Measurements from ENCODE around the gene THEMIS2. TPM values are rescaled to one million over a fixed set of nuclear protein-coding genes. Genes with fewer than 3 reads are reported as not detected.

THEMIS2 gene
- total RNA-seq, 2 experiments from 2014 or later: 4.1 to 20.3 TPM

DNA sequence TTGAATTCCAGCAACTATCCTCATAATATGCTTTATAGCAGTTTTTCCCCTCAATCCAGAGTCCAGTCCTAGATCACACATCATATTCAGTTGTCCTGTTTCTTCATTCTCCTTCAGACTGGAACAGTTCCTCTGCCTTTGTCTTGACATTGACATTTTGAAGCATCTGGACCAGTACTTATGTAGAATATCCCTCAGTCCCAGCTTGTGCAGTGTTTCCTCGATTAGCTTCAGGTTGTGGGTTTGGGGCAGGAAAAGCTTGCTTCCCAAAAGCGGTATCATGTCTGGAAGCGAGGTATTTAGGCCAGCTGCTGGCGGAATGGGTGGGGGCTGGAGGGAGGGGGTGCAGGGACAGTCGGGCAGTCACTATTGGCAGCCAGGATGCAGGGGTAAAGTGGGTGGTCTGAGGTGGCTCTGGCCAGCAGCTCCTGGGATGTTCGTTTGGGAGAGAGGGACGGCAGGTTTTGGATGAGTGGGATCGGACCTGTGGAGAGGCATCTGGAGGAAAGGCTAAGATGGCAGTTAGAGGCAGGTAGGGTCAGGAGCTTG, 6.5 kb downstream of the THEMIS2 start:
- ChIA-PET CTCF (ENCODE audit: unreplicated experiment) (no interaction called here), POLR2A (interaction anchor here (0.7 kb wide), 2 partner anchors 196 to 287 kb away, joined by 3 to 6 read pairs; no protein-coding TSS in a partner anchor)
- H2AFZ ChIP-seq (ENCODE audit: low read length): no peak overlapping the region
- H3K4me3 ChIP-seq (ENCODE audit: low read depth, low read length, poor library complexity, severe bottlenecking): no peak overlapping the region
- H3K79me2 ChIP-seq (ENCODE audit: insufficient read depth, low read depth, low read length): no peaks in the 10 kb centered on the region
- no peaks in the 10 kb centered on the region for H3K36me3 ChIP-seq (ENCODE audit: insufficient read depth, low read length)
- H4K20me1 ChIP-seq (ENCODE audit: insufficient read depth, low read length): no peaks in the 10 kb centered on the region
- H3K9me2 ChIP-seq (ENCODE audit: insufficient read depth, low read length): no peaks in the 10 kb centered on the region
- no peak overlapping the region for H3K27ac ChIP-seq (ENCODE audit: low read depth, low read length, poor library complexity, severe bottlenecking)
- no peak overlapping the region for H3K4me2 ChIP-seq (ENCODE audit: low read length)
- DNase-seq (ENCODE audit: low spot score): no peak
- intact Hi-C loops (cut with micrococcal nuclease; ENCODE audit: unreplicated experiment): loop anchor here (10.0 kb wide), 1 partner anchor 196 kb away; no protein-coding TSS in a partner anchor
- H3K9me3 ChIP-seq (ENCODE audit: low read length): no peaks in the 10 kb centered on the region
- no TSS peak for BruUV-seq (replicated peaks)
- TF ChIP-seq EZH2phosphoT487 (IDR thresholded peaks at IDR 0.05; ENCODE audit: borderline replicate concordance, low read depth, low read length): no peak
- TF ChIP-seq, protein P1, sequence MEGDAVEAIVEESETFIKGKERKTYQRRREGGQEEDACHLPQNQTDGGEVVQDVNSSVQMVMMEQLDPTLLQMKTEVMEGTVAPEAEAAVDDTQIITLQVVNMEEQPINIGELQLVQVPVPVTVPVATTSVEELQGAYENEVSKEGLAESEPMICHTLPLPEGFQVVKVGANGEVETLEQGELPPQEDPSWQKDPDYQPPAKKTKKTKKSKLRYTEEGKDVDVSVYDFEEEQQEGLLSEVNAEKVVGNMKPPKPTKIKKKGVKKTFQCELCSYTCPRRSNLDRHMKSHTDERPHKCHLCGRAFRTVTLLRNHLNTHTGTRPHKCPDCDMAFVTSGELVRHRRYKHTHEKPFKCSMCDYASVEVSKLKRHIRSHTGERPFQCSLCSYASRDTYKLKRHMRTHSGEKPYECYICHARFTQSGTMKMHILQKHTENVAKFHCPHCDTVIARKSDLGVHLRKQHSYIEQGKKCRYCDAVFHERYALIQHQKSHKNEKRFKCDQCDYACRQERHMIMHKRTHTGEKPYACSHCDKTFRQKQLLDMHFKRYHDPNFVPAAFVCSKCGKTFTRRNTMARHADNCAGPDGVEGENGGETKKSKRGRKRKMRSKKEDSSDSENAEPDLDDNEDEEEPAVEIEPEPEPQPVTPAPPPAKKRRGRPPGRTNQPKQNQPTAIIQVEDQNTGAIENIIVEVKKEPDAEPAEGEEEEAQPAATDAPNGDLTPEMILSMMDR (conservative IDR thresholded peaks at IDR 0.05; ENCODE audit: low read length): no peak
- H3K4me1 ChIP-seq (ENCODE audit: insufficient read depth, low read length, poor library complexity, severe bottlenecking): peaks cover 30% of the 10 kb centered on the region

DNA sequence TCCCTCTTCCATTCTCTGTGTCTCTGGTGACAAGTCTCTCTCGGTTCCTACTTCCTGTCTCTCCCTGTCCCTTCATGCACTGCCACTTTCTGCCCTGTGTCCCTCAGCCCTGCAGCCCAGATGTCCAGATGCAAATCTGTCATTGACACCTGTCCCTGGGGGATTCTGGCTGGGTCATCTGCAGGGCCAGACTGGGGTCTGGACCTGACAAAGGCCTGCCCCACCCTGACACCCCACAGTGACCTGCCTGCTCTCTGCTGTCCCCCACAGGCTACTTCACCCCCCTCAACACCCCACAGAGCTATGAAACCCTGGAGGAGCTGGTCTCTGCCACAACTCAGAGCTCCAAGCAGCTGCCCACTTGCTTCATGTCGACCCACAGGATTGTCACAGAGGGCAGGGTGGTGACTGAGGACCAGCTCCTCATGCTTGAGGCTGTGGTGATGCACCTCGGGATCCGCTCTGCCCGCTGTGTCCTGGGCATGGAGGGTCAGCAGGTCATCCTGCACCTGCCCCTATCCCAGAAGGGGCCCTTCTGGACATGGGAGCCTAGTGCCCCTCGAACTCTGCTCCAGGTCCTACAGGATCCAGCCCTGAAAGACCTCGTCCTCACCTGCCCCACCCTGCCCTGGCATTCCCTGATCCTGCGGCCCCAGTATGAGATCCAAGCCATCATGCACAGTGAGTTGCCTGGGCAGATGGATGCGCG, 7.2 kb downstream of the THEMIS2 start:
- no peak for TF ChIP-seq EZH2phosphoT487 (IDR thresholded peaks at IDR 0.05; ENCODE audit: borderline replicate concordance, low read depth, low read length)
- TF ChIP-seq, protein P1 (conservative IDR thresholded peaks at IDR 0.05; ENCODE audit: low read length): no peak
- ChIA-PET CTCF (ENCODE audit: unreplicated experiment) (no interaction called here), POLR2A (interaction anchor here (0.7 kb wide), 1 partner anchor 197 kb away, joined by 3 read pairs; no protein-coding TSS in a partner anchor)
- no peak overlapping the region for H2AFZ ChIP-seq (ENCODE audit: low read length)
- H3K4me1 ChIP-seq (ENCODE audit: insufficient read depth, low read length, poor library complexity, severe bottlenecking): peaks cover 30% of the 10 kb centered on the region
- no peak overlapping the region for H3K27ac ChIP-seq (ENCODE audit: low read depth, low read length, poor library complexity, severe bottlenecking)
- DNase-seq (ENCODE audit: low spot score): no peak
- H3K36me3 ChIP-seq (ENCODE audit: insufficient read depth, low read length): no peaks in the 10 kb centered on the region
- no peak overlapping the region for H3K4me3 ChIP-seq (ENCODE audit: low read depth, low read length, poor library complexity, severe bottlenecking)
- no peaks in the 10 kb centered on the region for H3K9me2 ChIP-seq (ENCODE audit: insufficient read depth, low read length)
- H4K20me1 ChIP-seq (ENCODE audit: insufficient read depth, low read length): no peaks in the 10 kb centered on the region
- no peaks in the 10 kb centered on the region for H3K79me2 ChIP-seq (ENCODE audit: insufficient read depth, low read depth, low read length)
- intact Hi-C loops (cut with micrococcal nuclease; ENCODE audit: unreplicated experiment): loop anchor here (10.0 kb wide), 1 partner anchor 195 kb away; no protein-coding TSS in a partner anchor
- no peak overlapping the region for H3K4me2 ChIP-seq (ENCODE audit: low read length)
- no TSS peak for BruUV-seq (replicated peaks)
- H3K9me3 ChIP-seq (ENCODE audit: low read length): no peaks in the 10 kb centered on the region

DNA sequence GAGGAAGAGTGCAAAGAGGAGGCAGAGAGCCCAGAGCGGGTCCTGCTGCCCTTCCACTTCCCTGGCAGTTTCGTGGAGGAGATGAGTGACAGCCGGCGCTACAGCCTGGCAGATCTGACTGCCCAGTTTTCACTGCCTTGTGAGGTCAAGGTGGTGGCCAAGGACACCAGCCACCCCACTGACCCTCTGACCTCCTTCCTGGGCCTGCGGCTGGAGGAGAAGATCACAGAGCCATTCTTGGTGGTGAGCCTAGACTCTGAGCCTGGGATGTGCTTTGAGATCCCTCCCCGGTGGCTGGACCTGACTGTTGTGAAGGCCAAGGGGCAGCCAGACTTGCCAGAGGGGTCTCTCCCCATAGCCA, 10.2 kb downstream of the THEMIS2 start:
- intact Hi-C loops (cut with micrococcal nuclease; ENCODE audit: unreplicated experiment): no loop called here
- no peaks in the 10 kb centered on the region for H3K79me2 ChIP-seq (ENCODE audit: insufficient read depth, low read depth, low read length)
- no peaks in the 10 kb centered on the region for H3K9me3 ChIP-seq (ENCODE audit: low read length)
- H2AFZ ChIP-seq (ENCODE audit: low read length): no peak overlapping the region
- ChIA-PET CTCF (ENCODE audit: unreplicated experiment) (no interaction called here), POLR2A (no interaction called here)
- no peaks in the 10 kb centered on the region for H4K20me1 ChIP-seq (ENCODE audit: insufficient read depth, low read length)
- no peak overlapping the region for H3K4me2 ChIP-seq (ENCODE audit: low read length)
- no TSS peak for BruUV-seq (replicated peaks)
- peaks cover 17% of the 10 kb centered on the region; the same call in 1 of the 2 replicates for H3K36me3 ChIP-seq (ENCODE audit: insufficient read depth, low read length)
- H3K4me1 ChIP-seq (ENCODE audit: insufficient read depth, low read length, poor library complexity, severe bottlenecking): peaks cover 40% of the 10 kb centered on the region
- TF ChIP-seq EZH2phosphoT487 (IDR thresholded peaks at IDR 0.05; ENCODE audit: borderline replicate concordance, low read depth, low read length): no peak
- TF ChIP-seq, protein P1 (conservative IDR thresholded peaks at IDR 0.05; ENCODE audit: low read length): no peak
- no peak overlapping the region for H3K27ac ChIP-seq (ENCODE audit: low read depth, low read length, poor library complexity, severe bottlenecking)
- DNase-seq (ENCODE audit: low spot score): no peak
- H3K9me2 ChIP-seq (ENCODE audit: insufficient read depth, low read length): no peaks in the 10 kb centered on the region
- no peak overlapping the region for H3K4me3 ChIP-seq (ENCODE audit: low read depth, low read length, poor library complexity, severe bottlenecking)
